HG03175 (cell line): Measurements from ENCODE around the gene SERBP1.

ENCODE experiments used
- ATAC-seq: cut with Tn5 transposase; IDR thresholded peaks from one replicate; pipeline ENCODE4 v1.9.1; 2021; ENCODE audit warnings: mild to moderate bottlenecking, moderate library complexity; ENCODE audit not compliant: unreplicated experiment

Gene SERBP1

DNA sequence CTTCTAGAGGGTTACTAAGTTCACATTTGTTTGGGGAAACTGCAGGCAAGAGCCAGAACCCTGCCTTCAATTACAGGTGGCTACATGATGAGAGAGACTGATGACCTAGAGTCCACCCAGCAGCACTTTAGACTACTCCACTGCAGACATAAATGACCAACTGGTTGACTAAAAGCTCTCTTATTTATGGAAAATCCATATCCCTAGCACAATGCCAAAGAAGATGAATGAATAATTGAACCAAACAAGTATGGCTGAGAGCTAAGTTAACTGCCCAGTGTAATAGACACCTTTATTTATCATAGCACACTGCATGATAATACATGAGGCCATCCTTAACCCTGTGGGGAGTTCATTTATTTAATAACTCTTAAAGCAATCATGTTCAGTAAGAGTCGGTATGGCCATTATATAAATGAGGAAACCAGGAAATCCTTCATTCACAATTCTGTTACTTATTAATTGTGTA is 62.1 kb downstream of the SERBP1 start:
- no peak for ATAC-seq

DNA sequence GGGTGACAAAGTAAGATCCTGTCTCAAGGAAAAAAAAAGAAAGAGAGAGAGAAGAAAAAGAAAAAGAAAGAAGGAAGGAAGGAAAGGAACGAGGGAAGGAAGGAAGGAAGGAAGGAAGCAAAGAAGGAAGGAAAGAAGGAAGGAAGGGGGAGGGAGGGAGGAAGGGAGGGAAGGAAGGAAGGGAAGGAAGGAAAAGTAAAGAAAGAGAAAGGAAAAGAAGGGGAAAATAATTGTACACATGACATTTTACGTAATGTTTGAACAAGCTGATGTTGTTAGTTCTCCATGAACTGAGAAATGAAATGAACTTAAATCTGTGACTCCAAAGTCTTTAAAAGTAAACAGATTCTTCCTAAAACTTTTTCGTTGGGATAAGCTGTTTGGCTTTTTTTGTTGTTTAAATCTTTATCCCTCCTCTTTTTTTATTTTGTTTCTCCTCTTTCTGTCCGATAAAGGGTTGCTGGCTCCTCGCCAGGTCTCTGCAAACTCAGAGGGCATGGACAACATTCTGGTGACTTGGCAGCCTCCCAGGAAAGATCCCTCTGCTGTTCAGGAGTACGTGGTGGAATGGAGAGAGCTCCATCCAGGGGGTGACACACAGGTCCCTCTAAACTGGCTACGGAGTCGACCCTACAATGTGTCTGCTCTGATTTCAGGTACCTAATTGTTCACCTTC is 62.7 kb downstream of the SERBP1 start:
- no peak for ATAC-seq

DNA sequence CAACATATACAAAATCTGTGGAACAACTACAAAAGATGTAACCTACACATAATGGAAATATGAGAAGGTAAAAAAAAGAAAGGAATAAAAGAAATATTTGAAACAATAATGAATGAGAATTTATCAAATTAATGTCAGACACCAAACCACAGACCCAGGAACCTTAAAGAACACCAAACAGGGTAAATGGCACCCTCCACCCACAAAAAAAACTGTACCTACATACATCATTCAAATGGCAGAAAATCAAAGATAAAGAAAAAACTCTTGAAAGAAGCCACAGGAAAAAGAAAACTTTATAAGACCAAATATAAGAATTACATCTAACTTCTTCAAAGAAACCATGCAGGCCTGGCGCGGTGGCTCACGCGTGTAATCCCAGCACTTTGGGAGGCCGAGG is 68.6 kb downstream of the SERBP1 start:
- ATAC-seq: no peak

DNA sequence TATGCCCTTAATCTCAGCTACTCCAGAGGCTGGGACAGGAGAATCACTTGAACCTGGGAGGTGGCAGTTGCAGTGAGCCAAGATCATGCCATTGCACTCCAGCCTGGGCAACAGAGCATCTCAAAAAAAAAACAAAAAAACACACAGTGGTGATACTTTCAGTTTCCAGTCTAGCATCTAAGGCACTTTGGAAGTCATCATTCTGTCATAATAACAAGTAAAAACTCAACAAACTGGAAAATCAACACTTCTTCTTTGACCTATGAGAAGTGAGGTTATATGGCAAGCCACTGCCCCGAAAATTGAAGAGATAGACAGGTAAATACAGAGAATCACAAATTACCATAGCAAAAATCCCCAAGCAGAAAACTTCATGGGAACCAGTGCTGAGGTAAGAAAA is 70.6 kb downstream of the SERBP1 start:
- no peak for ATAC-seq
